CD8-positive, alpha-beta memory T cell (primary cell): ENCODE measurements around the gene CDC42BPB. TPM values are rescaled to one million over a fixed set of nuclear protein-coding genes. Genes with fewer than 3 reads are reported as not detected.
"Not testable (repeated sequence)": the region's sequence is repeated elsewhere in the genome, so short reads cannot be mapped to it uniquely, and the experiment has no call there.

Source experiments
- CTCF ChIA-PET: fragments of 350-600 bp; sonication (Branson Sonifier 250); formaldehyde crosslinking; loops from one replicate; lab custom pipeline; 2021; ENCODE audit warnings: antibody characterized with exemption; lab: Charles Lee
- POLR2A ChIA-PET: fragments of 350-600 bp; sonication (Branson Sonifier 250); formaldehyde crosslinking; loops from one replicate; lab custom pipeline; 2021; ENCODE audit warnings: antibody characterized with exemption; lab: Charles Lee
- DNase-seq, 5 donors: peaks; one replicate each; pipeline versions ENCODE4 v3.0.0 to v3.0.0-alpha.2; 2020 to 2022; ENCODE audit warnings: mixed read lengths in 1 of 5
- H3K27ac ChIP-seq: one replicate; pipeline ENCODE4 v1.7.0; 2013; ENCODE audit warnings: low read depth, mild to moderate bottlenecking, low read length, moderate library complexity
- H3K27me3 ChIP-seq: 2 replicates; pipeline ENCODE4 v1.7.0; 2013; ENCODE audit warnings: low read length, mild to moderate bottlenecking; ENCODE audit not compliant: insufficient read depth, poor library complexity, severe bottlenecking
- H3K36me3 ChIP-seq: 2 replicates; pipeline ENCODE4 v1.7.0; 2013; ENCODE audit warnings: mild to moderate bottlenecking, low read length, moderate library complexity; ENCODE audit not compliant: insufficient read depth
- H3K4me1 ChIP-seq: 2 replicates; pipeline ENCODE4 v1.7.0; 2013; ENCODE audit warnings: mild to moderate bottlenecking, low read length, moderate library complexity; ENCODE audit not compliant: insufficient read depth
- H3K4me3 ChIP-seq: 2 replicates; pipeline ENCODE4 v1.7.0; 2013; ENCODE audit warnings: mild to moderate bottlenecking, low read length
- H3K9me3 ChIP-seq: 2 replicates; pipeline ENCODE4 v1.7.0; 2013; ENCODE audit warnings: mild to moderate bottlenecking, low read length
- H3K27ac Mint-ChIP-seq, 8 donors: one replicate each; pipeline ENCODE4 v1.8.0; 2020 to 2021; ENCODE audit warnings: mixed read lengths in 8 of 8, mild to moderate bottlenecking in 6 of 8, inconsistent platforms in 3 of 8, moderate library complexity in 3 of 8
- H3K27me3 Mint-ChIP-seq, 2 donors: one replicate each; pipeline ENCODE4 v1.8.0; 2020 to 2021; ENCODE audit warnings: mixed read lengths in 2 of 2, mild to moderate bottlenecking in 1 of 2, moderate library complexity in 1 of 2
- H3K36me3 Mint-ChIP-seq, 3 donors: one replicate each; pipeline ENCODE4 v1.8.0; 2020 to 2021; ENCODE audit warnings: mixed read lengths in 3 of 3, inconsistent platforms in 1 of 3, mild to moderate bottlenecking in 1 of 3
- H3K4me1 Mint-ChIP-seq, 3 donors: one replicate each; pipeline ENCODE4 v1.8.0; 2020 to 2021; ENCODE audit warnings: mixed read lengths in 3 of 3, inconsistent platforms in 1 of 3, mild to moderate bottlenecking in 1 of 3
- H3K4me3 Mint-ChIP-seq, 7 donors: one replicate each; pipeline ENCODE4 v1.8.0; 2020 to 2021; ENCODE audit warnings: mixed read lengths in 7 of 7, mild to moderate bottlenecking in 6 of 7, moderate library complexity in 4 of 7, inconsistent platforms in 2 of 7
- H3K9me3 Mint-ChIP-seq, 5 donors: one replicate each; pipeline ENCODE4 v1.8.0; 2020 to 2022; ENCODE audit warnings: mixed read lengths in 5 of 5, mild to moderate bottlenecking in 3 of 5, moderate library complexity in 2 of 5, inconsistent platforms in 1 of 5
- polyA plus RNA-seq: library from polyadenylated mRNA; unstranded; fragments of 300-500 nt; fragmentation: Illumina TruSeq; gene quantifications from one replicate; pipeline ENCODE4 v1.2.3, GENCODE V29; 2021
- total RNA-seq, 2 experiments: library from RNA; stranded (reverse); gene quantifications; one replicate each; pipeline ENCODE4 v1.2.3, GENCODE V29; 2021

CDC42BPB gene
- total and polyA plus RNA-seq, 3 experiments from 2014 or later: 0.32 to 2.9 (median 1.6) TPM

GRCh38 chr14:103058164-103059055, 1.1 kb upstream of the CDC42BPB start:
- Mint-ChIP-seq H3K27me3 (peaks cover 28 to 47% of the 10 kb centered on the region in 2 donors), H3K4me3 (peak overlapping the region; percentile 18 to 76 (median 56))

DNA sequence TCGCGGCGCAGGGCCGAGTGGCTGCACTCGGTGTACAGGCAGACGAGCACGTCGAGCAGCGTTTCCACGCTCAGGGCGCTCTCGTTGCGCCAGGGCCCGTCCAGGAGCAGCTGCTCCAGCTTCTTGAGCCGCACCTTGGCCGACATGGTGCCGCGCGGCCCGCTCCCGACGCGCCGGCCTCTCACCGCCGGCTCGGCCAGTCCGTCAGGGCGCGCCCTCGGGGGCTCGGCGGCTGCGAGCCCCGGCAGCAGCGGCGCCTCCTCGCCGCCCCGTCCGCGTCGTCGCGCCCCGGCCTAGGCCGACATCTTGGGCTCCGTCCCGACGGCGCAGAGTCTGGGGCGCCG, 349 bp downstream of the CDC42BPB start:
- ChIA-PET POLR2A (no interaction called here), CTCF (no interaction called here)
- DNase-seq: no peak
- Mint-ChIP-seq H3K4me1 (peaks cover 5 to 16% (median 12%) of the 10 kb centered on the region in 3 donors), H3K27ac (no peak overlapping the region), H3K9me3 (no peaks in the 10 kb centered on the region), H3K4me3 (no peak overlapping the region), H3K27me3 (peaks cover 28 to 55% of the 10 kb centered on the region in 2 donors), H3K36me3 (no peaks in the 10 kb centered on the region)
- Histone ChIP-seq H3K9me3 (no peaks in the 10 kb centered on the region), H3K27ac (no peak overlapping the region), H3K27me3 (no peaks in the 10 kb centered on the region), H3K36me3 (no peaks in the 10 kb centered on the region), H3K4me3 (no peak overlapping the region), H3K4me1 (peaks cover 7% of the 10 kb centered on the region)

More at GRCh38 chr14:103058164-103059055, 1.1 kb upstream of the CDC42BPB start:
- POLR2A ChIA-PET: no interaction called here
- CTCF ChIA-PET: no interaction called here
- no peak for DNase-seq
- H3K4me1 ChIP-seq: peaks cover 7% of the 10 kb centered on the region
- peak overlapping the region; percentile 26 for H3K4me3 ChIP-seq
- H3K27me3 ChIP-seq: no peaks in the 10 kb centered on the region
- no peaks in the 10 kb centered on the region for H3K9me3 ChIP-seq
- no peaks in the 10 kb centered on the region for H3K9me3 Mint-ChIP-seq
- no peaks in the 10 kb centered on the region for H3K36me3 Mint-ChIP-seq
- H3K4me1 Mint-ChIP-seq: peaks cover 5 to 16% (median 12%) of the 10 kb centered on the region in 3 donors
- H3K36me3 ChIP-seq: no peaks in the 10 kb centered on the region
- H3K27ac Mint-ChIP-seq: no peak overlapping the region
- no peak overlapping the region for H3K27ac ChIP-seq

- Histone ChIP-seq H3K4me1 (peaks cover 7% of the 10 kb centered on the region), H3K4me3 (no peak overlapping the region), H3K36me3 (no peaks in the 10 kb centered on the region), H3K27ac (peak overlapping the region; percentile 31), H3K27me3 (no peaks in the 10 kb centered on the region), H3K9me3 (no peaks in the 10 kb centered on the region)
- Mint-ChIP-seq H3K27me3 (peaks cover 28 to 56% of the 10 kb centered on the region in 2 donors), H3K4me3 (peak overlapping the region; percentile 52 to 83 (median 68)), H3K4me1 (peaks cover 5 to 16% (median 12%) of the 10 kb centered on the region in 3 donors), H3K36me3 (no peaks in the 10 kb centered on the region), H3K9me3 (no peaks in the 10 kb centered on the region), H3K27ac (no peak overlapping the region)
- CTCF ChIA-PET: no interaction called here
- DNase-seq: no peak
- POLR2A ChIA-PET: no interaction called here
Observed at GRCh38 chr14:103056322-103057027, 874 bp downstream of the CDC42BPB start.

GRCh38 chr14:103055695-103056094, 1.7 kb downstream of the CDC42BPB start:
- Histone ChIP-seq H3K27ac (peak overlapping the region; percentile 31), H3K36me3 (no peaks in the 10 kb centered on the region), H3K4me3 (peak overlapping the region; percentile 6), H3K4me1 (peaks cover 7% of the 10 kb centered on the region), H3K9me3 (no peaks in the 10 kb centered on the region), H3K27me3 (no peaks in the 10 kb centered on the region)
- peaks cover 28 to 57% of the 10 kb centered on the region in 2 donors for H3K27me3 Mint-ChIP-seq
- ChIA-PET CTCF (no interaction called here), POLR2A (no interaction called here)
- DNase-seq: no peak
- H3K4me1 Mint-ChIP-seq: peaks cover 5 to 16% (median 12%) of the 10 kb centered on the region in 3 donors
- no peaks in the 10 kb centered on the region for H3K36me3 Mint-ChIP-seq
- peak overlapping the region; percentile 40 to 83 (median 52) for H3K4me3 Mint-ChIP-seq
- H3K27ac Mint-ChIP-seq: no peak overlapping the region
- no peaks in the 10 kb centered on the region for H3K9me3 Mint-ChIP-seq

DNA sequence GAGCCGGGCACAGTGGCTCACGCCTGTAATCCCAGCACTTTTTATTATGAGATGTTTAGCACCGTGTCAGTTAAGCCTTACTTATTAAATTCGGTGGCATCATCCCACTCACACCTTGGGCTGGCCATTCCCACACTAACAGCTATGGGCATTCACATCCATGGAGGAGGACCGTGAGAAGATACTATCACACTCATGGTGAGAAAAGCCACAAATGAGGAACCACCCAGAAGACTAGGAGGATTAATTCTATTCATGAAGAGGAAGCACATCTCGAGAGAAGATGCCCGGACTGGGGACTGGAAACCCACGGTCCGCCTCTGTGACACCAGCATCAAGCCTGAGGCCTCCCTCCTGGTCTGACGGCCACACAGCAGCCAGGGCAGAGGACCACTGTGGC, 4.9 kb downstream of the CDC42BPB start:
- Histone ChIP-seq H3K36me3 (no peaks in the 10 kb centered on the region), H3K4me1 (no peaks in the 10 kb centered on the region), H3K27me3 (no peaks in the 10 kb centered on the region), H3K27ac (no peak overlapping the region), H3K4me3 (no peak overlapping the region), H3K9me3 (no peaks in the 10 kb centered on the region)
- no peaks in the 10 kb centered on the region for H3K9me3 Mint-ChIP-seq
- H3K4me3 Mint-ChIP-seq: no peak overlapping the region
- no peaks in the 10 kb centered on the region for H3K36me3 Mint-ChIP-seq
- no peak for DNase-seq
- H3K27ac Mint-ChIP-seq: no peak overlapping the region
- POLR2A ChIA-PET: no interaction called here
- CTCF ChIA-PET: no interaction called here
- H3K4me1 Mint-ChIP-seq: peaks cover 5 to 10% (median 8%) of the 10 kb centered on the region in 3 donors
- peaks cover 14 to 46% of the 10 kb centered on the region in 2 donors for H3K27me3 Mint-ChIP-seq

DNA sequence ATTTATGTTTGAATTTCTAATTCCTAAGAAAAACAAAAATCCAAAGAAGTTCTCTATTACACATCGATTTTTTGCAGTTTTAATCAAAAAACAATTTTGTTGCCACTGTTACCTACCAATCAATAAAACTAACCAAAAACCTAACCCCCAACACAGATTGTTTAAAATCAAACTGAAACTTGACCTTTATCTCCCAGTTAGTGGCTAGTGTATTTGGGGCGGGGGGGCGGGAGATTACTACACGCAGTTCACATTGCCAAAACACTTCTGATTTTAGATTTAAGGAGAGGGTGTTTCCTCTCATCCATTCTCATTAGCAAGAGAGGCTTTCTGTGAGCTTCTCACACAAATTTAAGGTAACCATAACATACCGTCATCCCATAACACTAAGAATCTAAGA, 6.4 kb downstream of the CDC42BPB start:
- Mint-ChIP-seq H3K4me1 (peaks cover 2 to 6% (median 4%) of the 10 kb centered on the region in 3 donors), H3K9me3 (no peaks in the 10 kb centered on the region), H3K36me3 (no peaks in the 10 kb centered on the region), H3K27me3 (peaks cover 10 to 46% of the 10 kb centered on the region in 2 donors), H3K27ac (no peak overlapping the region), H3K4me3 (no peak overlapping the region)
- Histone ChIP-seq H3K4me3 (no peak overlapping the region), H3K27ac (no peak overlapping the region), H3K4me1 (no peaks in the 10 kb centered on the region), H3K9me3 (no peaks in the 10 kb centered on the region), H3K27me3 (no peaks in the 10 kb centered on the region), H3K36me3 (no peaks in the 10 kb centered on the region)
- CTCF ChIA-PET: no interaction called here
- POLR2A ChIA-PET: no interaction called here
- DNase-seq: no peak

DNA sequence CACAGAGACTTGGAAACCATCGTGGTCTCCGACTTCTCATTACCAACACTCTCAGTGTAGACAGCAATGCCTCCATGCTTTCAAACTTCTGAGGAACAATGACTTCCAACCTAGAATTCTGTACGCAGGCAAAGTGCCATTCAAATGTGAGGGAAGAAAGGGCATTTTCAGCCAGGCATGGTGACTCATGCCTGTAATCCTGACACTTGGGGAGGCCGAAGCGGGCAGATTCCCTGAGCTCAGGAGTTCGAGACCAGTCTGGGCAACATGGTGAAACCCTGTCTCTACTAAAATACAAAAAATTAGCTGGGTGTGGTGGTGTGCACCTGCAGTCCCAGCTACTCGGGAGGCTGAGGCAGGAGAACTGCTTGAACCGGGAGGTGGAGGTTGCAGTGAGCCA, 9.9 kb downstream of the CDC42BPB start:
- H3K4me1 Mint-ChIP-seq, CTCF ChIA-PET, H3K36me3 ChIP-seq, H3K9me3 ChIP-seq, H3K9me3 Mint-ChIP-seq, DNase-seq, H3K27me3 ChIP-seq, H3K27ac ChIP-seq, H3K4me3 ChIP-seq, H3K4me3 Mint-ChIP-seq, H3K36me3 Mint-ChIP-seq, H3K27ac Mint-ChIP-seq, H3K4me1 ChIP-seq: not testable (repeated sequence)
- POLR2A ChIA-PET: interaction anchor here (0.6 kb wide), 1 partner anchor 353 kb away, joined by 6 read pairs; no protein-coding TSS in a partner anchor
- H3K27me3 Mint-ChIP-seq: peaks cover 10 to 46% of the 10 kb centered on the region in 2 donors

GRCh38 chr14:103045371-103045869, 11.9 kb downstream of the CDC42BPB start:
- Mint-ChIP-seq H3K27me3 (peaks cover 16 to 52% of the 10 kb centered on the region in 2 donors), H3K27ac (peak overlapping the region in 3 of 8 donors; percentile 21 to 47 (median 38)), H3K4me3 (peak overlapping the region in 4 of 7 donors; percentile 15 to 53 (median 37)), H3K36me3 (peaks cover 0 to 7% (median 3%) of the 10 kb centered on the region in 3 donors), H3K9me3 (peaks cover 0 to 6% (median 2%) of the 10 kb centered on the region in 5 donors), H3K4me1 (peaks cover 4 to 7% (median 7%) of the 10 kb centered on the region in 3 donors)
- no peak for DNase-seq
- H3K36me3 ChIP-seq: no peaks in the 10 kb centered on the region
- H3K27ac ChIP-seq: no peak overlapping the region
- H3K9me3 ChIP-seq: no peaks in the 10 kb centered on the region
- H3K4me1 ChIP-seq: no peaks in the 10 kb centered on the region
- H3K27me3 ChIP-seq: no peaks in the 10 kb centered on the region
- H3K4me3 ChIP-seq: no peak overlapping the region
- ChIA-PET CTCF (no interaction called here), POLR2A (no interaction called here)
